ENCODE results near the gene TGFBR3L. TPM values are rescaled to one million over a fixed set of nuclear protein-coding genes. Genes with fewer than 3 reads are reported as not detected.

The TGFBR3L gene
- total and polyA plus RNA-seq, 2 donors from 2014 or later (not counting 2 experiments from before 2014, with no cell fraction given), result 2.1 to 5.0 TPM

Other genes starting within 250 kb of the TGFBR3L start
- not detected in 2 replicates for gene RETN, start 245.8 kb upstream of the TGFBR3L start, total RNA-seq
- not detected in 2 replicates for gene RETN, start 245.8 kb upstream of the TGFBR3L start, polyA plus RNA-seq
- not detected in 2 replicates for gene MCEMP1, start 237.7 kb upstream of the TGFBR3L start, total RNA-seq
- not detected in 2 replicates for gene MCEMP1, start 237.7 kb upstream of the TGFBR3L start, polyA plus RNA-seq
- 142 and 170 TPM in 2 replicates for gene TRAPPC5, start 234.0 kb upstream of the TGFBR3L start, total RNA-seq
- gene TRAPPC5, start 234.0 kb upstream of the TGFBR3L start, polyA plus RNA-seq, result 139 and 181 TPM in 2 replicates
- not detected in 2 replicates for gene FCER2, start 212.7 kb upstream of the TGFBR3L start, total RNA-seq
- not detected in 2 replicates for gene FCER2, start 212.7 kb upstream of the TGFBR3L start, polyA plus RNA-seq
- not detected in 2 replicates for gene CLEC4G, start 182.7 kb upstream of the TGFBR3L start, total RNA-seq
- gene CLEC4G, start 182.7 kb upstream of the TGFBR3L start, polyA plus RNA-seq, result not detected in 2 replicates
- not detected in 2 replicates for gene CD209, start 167.3 kb upstream of the TGFBR3L start, total RNA-seq
- gene CD209, start 167.3 kb upstream of the TGFBR3L start, polyA plus RNA-seq, result not detected in 2 replicates
- gene CLEC4M, start 151.6 kb upstream of the TGFBR3L start, total RNA-seq, result not detected in 2 replicates
- gene CLEC4M, start 151.6 kb upstream of the TGFBR3L start, polyA plus RNA-seq, result not detected in 2 replicates
- 11.4 and 13.7 TPM in 2 replicates for gene EVI5L, start 84.6 kb upstream of the TGFBR3L start, total RNA-seq
- 9.8 and 11.5 TPM in 2 replicates for gene EVI5L, start 84.6 kb upstream of the TGFBR3L start, polyA plus RNA-seq
- gene PRR36, start 40.4 kb upstream of the TGFBR3L start, total RNA-seq, result 0.03 TPM in 1 of 2 replicates, not detected in the other
- gene PRR36, start 40.4 kb upstream of the TGFBR3L start, polyA plus RNA-seq, result 0.02 and 0.03 TPM in 2 replicates
- 8.2 and 10.6 TPM in 2 replicates for gene LRRC8E, start 26.3 kb upstream of the TGFBR3L start, total RNA-seq
- gene LRRC8E, start 26.3 kb upstream of the TGFBR3L start, polyA plus RNA-seq, result 4.6 and 5.7 TPM in 2 replicates
- gene MAP2K7, start 11.0 kb upstream of the TGFBR3L start, total RNA-seq, result 12.7 and 13.5 TPM in 2 replicates
- gene MAP2K7, start 11.0 kb upstream of the TGFBR3L start, polyA plus RNA-seq, result 15.6 and 18.3 TPM in 2 replicates
- gene SNAPC2, start 5.5 kb downstream of the TGFBR3L start, total RNA-seq, result 22.5 and 22.7 TPM in 2 replicates
- 30.6 and 32.0 TPM in 2 replicates for gene SNAPC2, start 5.5 kb downstream of the TGFBR3L start, polyA plus RNA-seq
- 1.5 and 1.7 TPM in 2 replicates for gene CTXN1, start 11.3 kb downstream of the TGFBR3L start, total RNA-seq
- 5.1 and 6.4 TPM in 2 replicates for gene CTXN1, start 11.3 kb downstream of the TGFBR3L start, polyA plus RNA-seq
- 63.0 and 67.5 TPM in 2 replicates for gene TIMM44, start 28.8 kb downstream of the TGFBR3L start, total RNA-seq
- gene TIMM44, start 28.8 kb downstream of the TGFBR3L start, polyA plus RNA-seq, result 50.0 and 53.9 TPM in 2 replicates
- 79.7 and 85.2 TPM in 2 replicates for gene ELAVL1, start 90.8 kb downstream of the TGFBR3L start, total RNA-seq
- 53.5 and 62.5 TPM in 2 replicates for gene ELAVL1, start 90.8 kb downstream of the TGFBR3L start, polyA plus RNA-seq
- gene CCL25, start 137.9 kb downstream of the TGFBR3L start, total RNA-seq, result not detected in 2 replicates
- gene CCL25, start 137.9 kb downstream of the TGFBR3L start, polyA plus RNA-seq, result not detected in 2 replicates
- not detected in 2 replicates for gene FBN3, start 234.8 kb downstream of the TGFBR3L start, total RNA-seq
- not detected in 2 replicates for gene FBN3, start 234.8 kb downstream of the TGFBR3L start, polyA plus RNA-seq